NCI-H1436 treated with DMSO at 0.1 percent for 48 hours (cell line): ENCODE data around the gene SPTSSA.
"Not testable (repeated sequence)": the region's sequence is repeated elsewhere in the genome, so short reads cannot be mapped to it uniquely, and the experiment has no call there.

Experiments
- DNase-seq: peaks from one replicate; lab custom pipeline; 2025; lab: John Stamatoyannopoulos, UW

Gene SPTSSA

GRCh38 chr14:34470319-34470718 lies 8.3 kb upstream of the SPTSSA start:
- DNase-seq, result no peak

GRCh38 chr14:34466691-34467090 lies 4.7 kb upstream of the SPTSSA start:
- no peak for DNase-seq

- DNase-seq, result no peak
Measured at GRCh38 chr14:34465069-34465859, 3.2 kb upstream of the SPTSSA start.

GRCh38 chr14:34463598-34463961 lies 1.5 kb upstream of the SPTSSA start:
- no peak for DNase-seq

- no peak for DNase-seq
Measured at GRCh38 chr14:34461334-34462131, 507 bp downstream of the SPTSSA start.

DNA sequence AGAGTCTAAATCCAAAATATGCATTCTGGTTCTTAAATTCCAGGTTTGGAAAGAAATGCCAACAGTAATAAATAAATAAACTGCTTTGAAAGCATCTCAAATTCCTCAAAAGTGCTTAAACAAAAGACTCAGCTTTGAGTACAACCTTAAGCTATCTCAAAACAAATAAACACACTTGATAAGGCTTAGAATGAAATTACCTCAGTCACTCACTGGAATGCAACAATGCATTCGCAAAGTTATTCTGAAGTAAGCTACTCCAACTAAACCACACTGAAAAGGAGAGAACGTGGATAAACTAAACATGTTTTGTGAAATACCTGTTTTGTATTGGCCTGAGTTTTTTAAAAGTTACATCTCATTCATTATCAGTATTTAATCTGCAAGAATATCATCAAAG lies 1.2 kb downstream of the SPTSSA start:
- no peak for DNase-seq

DNA sequence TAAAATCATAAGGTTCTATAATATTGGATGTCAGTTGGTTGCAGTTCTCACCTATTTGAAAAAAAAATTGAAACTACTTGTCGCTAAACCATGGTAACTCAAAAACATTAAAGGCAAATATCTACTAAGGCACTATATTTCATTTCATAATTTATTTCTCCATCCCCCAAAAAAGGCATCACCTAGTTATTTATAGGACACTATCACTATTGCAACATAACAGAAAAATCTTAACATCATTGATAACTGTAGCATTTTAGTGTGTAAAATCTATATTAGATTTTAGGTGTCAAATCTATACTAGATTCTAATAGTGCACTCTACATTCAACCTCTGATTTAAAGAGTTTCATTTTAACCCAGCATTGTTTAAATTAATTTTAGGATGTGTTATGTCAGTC lies 1.7 kb downstream of the SPTSSA start:
- no peak for DNase-seq

- no peak for DNase-seq
Measured at GRCh38 chr14:34457186-34457585, 4.9 kb downstream of the SPTSSA start.

- no peak for DNase-seq
Measured at GRCh38 chr14:34453226-34453625, 8.8 kb downstream of the SPTSSA start.

GRCh38 chr14:34452258-34452822 lies 9.7 kb downstream of the SPTSSA start:
- no peak for DNase-seq

GRCh38 chr14:34450958-34451357 lies 11.1 kb downstream of the SPTSSA start:
- peak; percentile 33 for DNase-seq

- DNase-seq, result peak; percentile 33
Measured at GRCh38 chr14:34450542-34450915, 11.5 kb downstream of the SPTSSA start.

DNA sequence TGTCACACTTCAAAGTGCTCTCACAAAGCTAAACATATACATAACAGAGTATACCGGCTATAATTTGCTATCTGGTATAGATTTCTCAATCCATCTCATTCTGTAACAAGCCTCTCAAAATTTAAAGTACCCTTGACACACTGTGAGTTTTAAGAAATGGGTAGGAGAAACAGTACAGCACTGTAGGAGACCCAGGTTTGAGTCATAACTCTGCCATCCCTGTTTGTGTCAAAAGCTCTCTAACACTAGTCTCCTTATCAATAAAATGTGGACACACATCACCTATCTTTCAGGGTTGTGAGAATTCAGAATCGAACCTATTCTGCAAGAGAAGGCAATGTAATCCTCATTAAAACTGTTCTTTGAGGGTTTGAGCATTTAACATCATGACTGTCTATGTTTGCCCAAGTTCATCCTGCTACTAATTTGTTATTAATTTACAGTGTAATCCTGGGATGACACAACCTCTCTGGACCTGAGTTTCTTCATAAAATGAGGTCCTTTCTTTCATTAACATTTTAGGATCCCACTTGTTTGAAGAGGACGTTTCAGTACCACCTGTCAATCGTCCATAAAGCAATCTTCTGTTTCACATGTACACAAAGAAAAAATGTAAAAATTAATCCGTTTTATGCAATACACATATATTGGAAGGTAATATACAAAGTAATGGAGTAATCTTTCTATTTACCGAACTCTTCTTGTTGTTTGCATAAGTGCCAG lies 12.1 kb downstream of the SPTSSA start:
- DNase-seq, result no peak

DNA sequence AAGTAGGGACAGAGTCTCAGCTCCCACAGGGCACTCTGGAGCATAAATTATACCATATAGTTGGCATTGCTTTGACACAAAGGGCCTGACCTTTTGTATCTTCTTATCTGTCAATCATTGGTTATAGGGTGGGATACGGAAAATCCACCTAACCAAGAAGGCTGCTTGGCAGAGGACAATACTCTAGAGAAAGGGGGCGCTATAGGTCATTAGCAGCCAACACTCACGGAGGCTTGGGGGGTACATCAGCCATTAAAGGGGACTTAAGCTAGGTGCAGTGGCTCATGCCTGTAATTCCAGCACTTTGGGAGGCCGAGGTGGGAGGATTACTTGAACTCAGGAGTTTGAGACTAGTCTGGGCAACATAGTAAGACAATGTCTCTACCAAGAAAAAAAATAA lies 22.9 kb downstream of the SPTSSA start:
- no peak for DNase-seq

DNA sequence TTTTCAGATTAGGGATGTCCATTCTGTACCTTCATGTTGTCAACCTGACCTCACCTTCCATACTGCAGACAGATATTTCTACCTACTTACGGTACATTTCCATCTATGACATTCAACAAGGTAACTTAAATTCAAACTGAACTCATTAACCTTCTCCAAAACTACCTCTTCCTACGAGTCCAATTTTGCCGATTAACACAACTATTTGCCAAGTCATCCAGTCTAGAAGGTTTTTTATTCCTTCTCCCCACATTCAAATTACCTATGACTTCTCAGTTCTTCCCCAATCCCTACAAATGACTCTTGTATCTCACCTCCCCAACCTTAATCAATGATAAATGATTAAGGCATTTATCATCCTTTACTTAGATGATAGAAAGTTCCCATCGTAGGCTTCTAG lies 23.6 kb downstream of the SPTSSA start:
- no peak for DNase-seq

DNA sequence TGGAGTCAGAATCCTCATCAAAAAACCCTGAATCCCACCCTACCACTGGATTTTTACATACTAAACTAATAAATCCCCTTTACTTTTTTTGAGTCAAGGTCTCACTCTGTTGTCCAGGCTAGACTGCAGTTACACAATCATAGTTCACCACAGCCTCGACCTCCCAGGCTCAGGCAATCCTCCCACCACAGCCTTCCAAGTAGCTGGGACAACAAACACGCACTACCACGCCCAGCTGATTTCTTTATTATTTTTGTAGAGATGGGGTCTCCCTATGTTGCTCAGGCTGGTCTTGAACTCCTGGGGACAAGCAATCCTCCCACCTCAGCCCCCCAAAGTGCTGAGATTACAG lies 24.3 kb downstream of the SPTSSA start:
- no peak for DNase-seq

- DNase-seq, result no peak
Measured at GRCh38 chr14:34436960-34437728, 24.9 kb downstream of the SPTSSA start.

GRCh38 chr14:34436118-34436905 lies 25.7 kb downstream of the SPTSSA start:
- no peak for DNase-seq

- DNase-seq, result no peak
Measured at GRCh38 chr14:34433957-34434356, 28.1 kb downstream of the SPTSSA start.

DNA sequence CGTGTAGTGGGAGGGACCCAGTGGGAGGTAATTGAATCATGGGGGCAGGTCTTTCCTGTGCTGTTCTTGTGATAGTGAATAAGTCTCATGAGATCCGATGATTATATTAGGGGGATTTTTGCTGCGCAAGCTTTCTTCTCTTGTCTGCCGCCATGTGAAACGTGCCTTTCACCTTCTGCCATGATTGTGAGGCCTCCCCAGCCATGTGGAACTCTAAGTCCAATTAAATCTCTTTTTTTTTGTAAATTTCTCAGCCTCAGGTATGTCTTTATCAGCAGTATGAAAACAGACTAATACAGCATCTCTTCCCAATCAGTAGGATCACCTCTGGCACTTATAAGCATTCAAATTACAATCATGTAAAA lies 34.0 kb downstream of the SPTSSA start:
- not testable (repeated sequence) for DNase-seq
